H1 (cell line): Measurements from ENCODE around the gene GCFC2. TPM values are rescaled to one million over a fixed set of nuclear protein-coding genes. Genes with fewer than 3 reads are reported as not detected.

Experiments used
- CTCF ChIA-PET: fragments of 300-600 bp; sonication (Branson Sonifier 250); formaldehyde crosslinking; loops from one replicate; lab custom pipeline; 2021; ENCODE audit not compliant: partially characterized antibody; lab: Charles Lee
- POLR2A ChIA-PET: fragments of 300-600 bp; sonication (Branson Sonifier 250); formaldehyde crosslinking; loops from one replicate; lab custom pipeline; 2021; ENCODE audit warnings: inconsistent platforms; ENCODE audit not compliant: partially characterized antibody; lab: Charles Lee
- DNase-seq, 2 experiments: peaks; one replicate each; pipeline versions ENCODE4 v3.0.0 to v3.0.0-alpha.2; 2010 to 2022; ENCODE audit warnings: low spot score in 2 of 2, low read depth in 1 of 2, mixed read lengths in 1 of 2
- FAIRE-seq: peaks from 2 replicates; lab custom pipeline; 2011; peaks lifted over from hg19 to GRCh38; lab: Jason Lieb, UNC
- H2AFZ ChIP-seq: 2 replicates; pipeline ENCODE4 v1.8.1; 2012; ENCODE audit warnings: low read length, inconsistent platforms
- H2AK5ac ChIP-seq: 2 replicates; pipeline ENCODE4 v1.6.1; 2013; ENCODE audit warnings: low read depth, low read length
- H2BK120ac ChIP-seq: replicated peaks from 2 replicates; pipeline ENCODE3; 2013; ENCODE audit warnings: low read depth, low read length, inconsistent platforms
- H2BK12ac ChIP-seq: 2 replicates; pipeline ENCODE4 v1.6.1; 2013; ENCODE audit warnings: low read depth, low read length
- H2BK15ac ChIP-seq: 2 replicates; pipeline ENCODE4 v1.6.1; 2013; ENCODE audit warnings: low read length
- H2BK20ac ChIP-seq: 2 replicates; pipeline ENCODE4 v1.6.1; 2013; ENCODE audit warnings: low read length
- H2BK5ac ChIP-seq: 2 replicates; pipeline ENCODE4 v1.6.1; 2013; ENCODE audit warnings: low read depth, low read length
- H3K14ac ChIP-seq: 2 replicates; pipeline ENCODE4 v1.6.1; 2013; ENCODE audit warnings: inconsistent platforms; ENCODE audit not compliant: insufficient read length
- H3K18ac ChIP-seq: 2 replicates; pipeline ENCODE4 v1.6.1; 2013; ENCODE audit warnings: low read length; ENCODE audit errors: extremely low read depth
- H3K23ac ChIP-seq: 2 replicates; pipeline ENCODE4 v1.6.1; 2013; ENCODE audit warnings: inconsistent platforms; ENCODE audit not compliant: insufficient read length
- H3K23me2 ChIP-seq: 2 replicates; pipeline ENCODE4 v1.6.1; 2013; ENCODE audit warnings: low read depth, low read length
- H3K27ac ChIP-seq: 2 replicates; pipeline ENCODE4 v1.6.1; 2011; ENCODE audit warnings: low read depth, low read length, inconsistent platforms
- H3K27me3 ChIP-seq, 4 experiments: replicated peaks in 1 of 4; 1 replicate in 1 of 4; 2 replicates in 3 of 4; pipeline versions ENCODE4 v1.6.1 to v1.8.1; 2011 to 2013; ENCODE audit warnings: low read length in 3 of 4, mild to moderate bottlenecking in 3 of 4, inconsistent platforms in 2 of 4, mixed read lengths in 2 of 4, moderate library complexity in 1 of 4; ENCODE audit not compliant: control insufficient read depth in 3 of 4, insufficient read depth in 3 of 4; ENCODE audit errors: extremely low read depth in 1 of 4
- H3K36me3 ChIP-seq, 4 experiments: 2 replicates each; pipeline versions ENCODE4 v1.6.1 to v1.8.1; 2011 to 2013; ENCODE audit warnings: mild to moderate bottlenecking in 4 of 4, low read length in 3 of 4, moderate library complexity in 2 of 4, control low read depth in 1 of 4, inconsistent platforms in 1 of 4; ENCODE audit not compliant: insufficient read depth in 4 of 4, control insufficient read depth in 2 of 4
- H3K4ac ChIP-seq: replicated peaks from 2 replicates; pipeline ENCODE3; 2013; ENCODE audit warnings: low read length, low read depth, mixed read lengths, inconsistent platforms; ENCODE audit not compliant: insufficient read length
- H3K4me1 ChIP-seq, 4 experiments: replicated peaks in 1 of 4; 1 replicate in 1 of 4; 2 replicates in 3 of 4; pipeline versions ENCODE4 v1.6.1 to v1.8.1; 2011 to 2013; ENCODE audit warnings: low read length in 3 of 4, inconsistent platforms in 2 of 4, mixed read lengths in 1 of 4; ENCODE audit not compliant: insufficient read depth in 4 of 4, control insufficient read depth in 3 of 4
- H3K4me2 ChIP-seq, 2 experiments: 2 replicates each; pipeline versions ENCODE4 v1.6.1 to v1.8.1; 2011 to 2013; ENCODE audit warnings: low read depth in 2 of 2, low read length in 2 of 2, control low read depth in 1 of 2, inconsistent platforms in 1 of 2, mild to moderate bottlenecking in 1 of 2; ENCODE audit not compliant: insufficient read depth in 1 of 2
- H3K4me3 ChIP-seq, 4 experiments: fragments of 200-600, 300-600 bp in 1 of 4; sonication (generic), shearing (Covaris generic), sonication (Bioruptor Twin) in 1 of 4; 2 replicates each; pipeline versions ENCODE4 v1.5.1 to v1.8.1; 2011 to 2016; ENCODE audit warnings: low read length in 4 of 4, low read depth in 3 of 4, control low read depth in 2 of 4, inconsistent platforms in 2 of 4, mild to moderate bottlenecking in 2 of 4, mixed read lengths in 1 of 4, moderate library complexity in 1 of 4; ENCODE audit not compliant: insufficient read depth in 2 of 4; ENCODE audit errors: extremely low read depth in 1 of 4
- H3K56ac ChIP-seq: replicated peaks from 2 replicates; pipeline ENCODE3; 2013; ENCODE audit warnings: low read depth, mild to moderate bottlenecking, mixed read lengths, low read length, inconsistent platforms; ENCODE audit not compliant: insufficient read length
- H3K79me1 ChIP-seq: 2 replicates; pipeline ENCODE4 v1.6.1; 2013; ENCODE audit warnings: low read depth, low read length, control low read depth
- H3K79me2 ChIP-seq, 2 experiments: 2 replicates each; pipeline versions ENCODE4 v1.6.1 to v1.8.1; 2012 to 2013; ENCODE audit warnings: low read length in 2 of 2, mild to moderate bottlenecking in 2 of 2, inconsistent platforms in 1 of 2; ENCODE audit not compliant: insufficient read depth in 2 of 2, control insufficient read depth in 1 of 2
- H3K9ac ChIP-seq, 4 experiments: replicated peaks in 1 of 4; 1 replicate in 1 of 4; 2 replicates in 3 of 4; pipeline versions ENCODE4 v1.6.1 to v1.8.1; 2011 to 2013; ENCODE audit warnings: low read depth in 3 of 4, low read length in 3 of 4, control low read depth in 2 of 4, mild to moderate bottlenecking in 2 of 4, moderate library complexity in 2 of 4, inconsistent platforms in 1 of 4; ENCODE audit errors: extremely low read depth in 1 of 4
- H3K9me3 ChIP-seq, 2 experiments: 2 replicates each; pipeline versions ENCODE4 v1.6.1 to v1.8.1; 2012 to 2013; ENCODE audit warnings: mild to moderate bottlenecking in 2 of 2, moderate library complexity in 2 of 2, control low read depth in 1 of 2, inconsistent platforms in 1 of 2, low read depth in 1 of 2, low read length in 1 of 2, mixed read lengths in 1 of 2; ENCODE audit not compliant: insufficient read depth in 2 of 2
- H4K20me1 ChIP-seq, 2 experiments: replicated peaks in 1 of 2; 2 replicates each; pipeline versions ENCODE3 to v1.8.1; 2011 to 2013; ENCODE audit warnings: inconsistent platforms in 2 of 2, low read length in 2 of 2, mild to moderate bottlenecking in 1 of 2; ENCODE audit not compliant: insufficient read depth in 2 of 2, control insufficient read depth in 1 of 2
- H4K5ac ChIP-seq: 2 replicates; pipeline ENCODE4 v1.6.1; 2013; ENCODE audit warnings: low read length, low read depth, mixed read lengths, inconsistent platforms; ENCODE audit not compliant: insufficient read length
- H4K8ac ChIP-seq: 2 replicates; pipeline ENCODE4 v1.8.0; 2013; ENCODE audit warnings: mild to moderate bottlenecking, moderate library complexity, low read length, inconsistent platforms; ENCODE audit not compliant: insufficient read depth; ENCODE audit errors: extremely low read depth
- H4K91ac ChIP-seq: replicated peaks from 2 replicates; pipeline ENCODE3; 2013; ENCODE audit warnings: low read length, mixed read lengths, inconsistent platforms; ENCODE audit not compliant: insufficient read length
- BCL11A ChIP-seq, 2 experiments: IDR thresholded peaks; one replicate each; pipeline ENCODE4 v1.6.1; 2011; ENCODE audit warnings: low read depth in 2 of 2, low read length in 2 of 2, mild to moderate bottlenecking in 2 of 2
- EZH2 ChIP-seq: fragments of 200-600 bp; sonication (generic); IDR thresholded peaks from 2 replicates; pipeline ENCODE4 v1.7.1; 2012; ENCODE audit warnings: low read depth, mild to moderate bottlenecking, moderate library complexity, low read length, inconsistent platforms; ENCODE audit not compliant: severe bottlenecking
- GTF2F1 ChIP-seq: IDR thresholded peaks from 2 replicates; pipeline ENCODE4 v1.6.1; 2012; ENCODE audit warnings: low read depth, low read length, improper control_type of control experiment, borderline replicate concordance
- HDAC6 ChIP-seq: IDR thresholded peaks from one replicate; pipeline ENCODE4 v1.7.1; 2012; ENCODE audit warnings: low read depth, mild to moderate bottlenecking, inconsistent platforms, low read length, moderate library complexity
- JUN ChIP-seq: IDR thresholded peaks from 2 replicates; pipeline ENCODE4 v1.6.1; 2011; ENCODE audit warnings: low read depth, mild to moderate bottlenecking, improper control_type of control experiment, low read length
- KDM4A ChIP-seq: IDR thresholded peaks from one replicate; pipeline ENCODE4 v1.7.1; 2012; ENCODE audit warnings: low read depth, mild to moderate bottlenecking, moderate library complexity, low read length, inconsistent platforms; ENCODE audit not compliant: severe bottlenecking
- NRF1 ChIP-seq: IDR thresholded peaks from 2 replicates; pipeline ENCODE4 v1.6.1; 2011; ENCODE audit warnings: mild to moderate bottlenecking, low read depth, low read length, improper control_type of control experiment
- SAP30 ChIP-seq: fragments of 300-600 bp; sonication (generic); IDR thresholded peaks from 2 replicates; pipeline ENCODE4 v1.7.1; 2012; ENCODE audit warnings: low read length, moderate library complexity, mild to moderate bottlenecking, inconsistent platforms; ENCODE audit not compliant: insufficient read depth, insufficient replicate concordance
- SP4 ChIP-seq: IDR thresholded peaks from 2 replicates; pipeline ENCODE4 v1.6.1; 2012; ENCODE audit warnings: low read length, inconsistent platforms
- TAF7 ChIP-seq: optimal IDR thresholded peaks from 2 replicates; pipeline ENCODE3; 2011; ENCODE audit warnings: low read depth, mild to moderate bottlenecking, inconsistent platforms, low read length, moderate library complexity, borderline replicate concordance
- TBP ChIP-seq: IDR thresholded peaks from 2 replicates; pipeline ENCODE4 v1.6.1; 2011; ENCODE audit warnings: low read depth, low read length, improper control_type of control experiment
- TEAD4 ChIP-seq: IDR thresholded peaks from 2 replicates; pipeline ENCODE4 v1.6.1; 2012; ENCODE audit warnings: low read depth, low read length, inconsistent platforms, mixed read lengths
- YY1 ChIP-seq: IDR thresholded peaks from 2 replicates; pipeline ENCODE4 v1.6.1; 2011; ENCODE audit warnings: low read depth, mild to moderate bottlenecking, low read length
- WGBS, 2 experiments: shearing (Covaris generic) in 1 of 2; methylation state at CpG; one replicate each; pipeline versions ENCODE4 v1.1.6 to v1.1.7; 2013 to 2015; ENCODE audit warnings: low lambda C conversion rate in 2 of 2, mixed read lengths in 2 of 2, inconsistent platforms in 1 of 2, low coverage in 1 of 2, missing lambda C conversion rate in 1 of 2; ENCODE audit not compliant: insufficient replicate concordance in 2 of 2, insufficient coverage in 1 of 2, insufficient read length in 1 of 2; ENCODE audit errors: extremely low coverage in 1 of 2, missing lambda C conversion rate in 1 of 2; 5-methylcytosine and 5-hydroxymethylcytosine counted together
- polyA plus RNA-seq, 7 experiments: library from polyadenylated mRNA; depleted of rRNA in 3 of 7; stranded (reverse) in 5 of 7; unstranded in 2 of 7; fragments of >200 nt in 5 of 7; fragments of 200-250 nt in 2 of 7; gene quantifications; 1 replicate in 5 of 7; 2 replicates in 1 of 7; 4 replicates in 1 of 7; pipeline versions ENCODE4 v1.2.1 to v1.2.3, GENCODE V29; 2011 to 2013; ENCODE audit warnings: missing spikeins in 2 of 7, mixed read lengths in 2 of 7
- total RNA-seq: library from RNA; stranded (reverse); fragmentation: NEBNext Ultra II Directional; extraction: Animal tissue kit (Norgen Biotek cat#: 25700); gene quantifications from 2 replicates; pipeline ENCODE4 v1.2.1, GENCODE V29; 2021

Gene GCFC2
- total and polyA plus RNA-seq, 2 of the 8 experiments (the other 6 are each of a cell fraction or from before 2014, with no cell fraction given), result 5.6 to 19.1 TPM

GRCh38 chr2:75627902-75628504 is 82.7 kb downstream of the GCFC2 start:
- H3K79me1 ChIP-seq, result no peaks in the 10 kb centered on the region
- DNase-seq (peak in 1 of 2 experiments; percentile 85), FAIRE-seq (peak; percentile 84)
- no peaks in the 10 kb centered on the region for H3K9me3 ChIP-seq
- no peaks in the 10 kb centered on the region for H3K27me3 ChIP-seq
- no peak overlapping the region for H3K23ac ChIP-seq
- ChIA-PET CTCF (interaction anchor here (0.7 to 6.4 kb wide), 20 partner anchors 9 to 453 kb away, joined by 3 to 65 read pairs (median 5); partner anchors contain the start of gene EVA1A), POLR2A (no interaction called here)
- WGBS, 2 experiments, result 19% methylated on average over 4 of the region's 4 CpGs; no CpG with 5 or more reads in 1 of the 2 experiments
- no peak overlapping the region for H3K9ac ChIP-seq
- H3K4me3 ChIP-seq, result no peak overlapping the region
- H3K14ac ChIP-seq, result no peak overlapping the region
- H2AFZ ChIP-seq, result no peak overlapping the region
- H3K4me2 ChIP-seq, result no peak overlapping the region
- H2AK5ac ChIP-seq, result no peak overlapping the region
- no peaks in the 10 kb centered on the region for H3K4me1 ChIP-seq
- H2BK15ac ChIP-seq, result no peak overlapping the region
- no peak overlapping the region for H3K4ac ChIP-seq
- no peak overlapping the region for H2BK5ac ChIP-seq
- no peak overlapping the region for H2BK20ac ChIP-seq
- H3K27ac ChIP-seq, result no peak overlapping the region
- no peak overlapping the region for H3K18ac ChIP-seq
- H4K20me1 ChIP-seq, result no peaks in the 10 kb centered on the region
- H3K36me3 ChIP-seq, result no peaks in the 10 kb centered on the region
- no peak overlapping the region for H4K8ac ChIP-seq
- no peaks in the 10 kb centered on the region for H3K79me2 ChIP-seq
- H4K5ac ChIP-seq, result no peak overlapping the region
- H3K23me2 ChIP-seq, result no peaks in the 10 kb centered on the region
- H4K91ac ChIP-seq, result no peak overlapping the region
- H2BK12ac ChIP-seq, result no peak overlapping the region
- H3K56ac ChIP-seq, result no peak overlapping the region
- no peak overlapping the region for H2BK120ac ChIP-seq
- TF ChIP-seq EZH2, result no peak
- TF ChIP-seq YY1, result no peak
- TF ChIP-seq HDAC6, result no peak
- no peak for TF ChIP-seq KDM4A
- no peak for TF ChIP-seq NRF1
- TF ChIP-seq BCL11A (IDR thresholded peaks at IDR 0.05; ENCODE audit: low read depth in 2 of 2, low read length in 2 of 2), result no peak
- TF ChIP-seq SP4, result no peak
- 0 out of 2 replicates have a peak, but pooled peaks have one; percentile 8 for TF ChIP-seq TEAD4
- no peak for TF ChIP-seq TBP
- TF ChIP-seq JUN, result no peak
- no peak for TF ChIP-seq TAF7
- no peak for TF ChIP-seq SAP30
- no peak for TF ChIP-seq GTF2F1
